T-helper 1 cell treated with Interleukin-12 subunit alpha and Interleukin-12 subunit beta and Interleukin-4 antibody, amounts not matched to agents 30 μg/mL and 1 μg/mL, for 36 hours (primary cell): ENCODE data around the gene FN1.
"Not testable (repeated sequence)": the region's sequence is repeated elsewhere in the genome, so short reads cannot be mapped to it uniquely, and the experiment has no call there.

Source experiments
- H3K27ac Mint-ChIP-seq: one replicate; pipeline ENCODE4 v1.8.0; 2021; ENCODE audit warnings: mild to moderate bottlenecking, mixed read lengths
- H3K27me3 Mint-ChIP-seq: one replicate; pipeline ENCODE4 v1.8.0; 2021; ENCODE audit warnings: low read depth, mixed read lengths
- H3K36me3 Mint-ChIP-seq: one replicate; pipeline ENCODE4 v1.8.0; 2021; ENCODE audit warnings: low read depth, mixed read lengths
- H3K4me1 Mint-ChIP-seq: one replicate; pipeline ENCODE4 v1.8.0; 2021; ENCODE audit warnings: low read depth, mixed read lengths
- H3K4me3 Mint-ChIP-seq: one replicate; pipeline ENCODE4 v1.8.0; 2021; ENCODE audit warnings: mild to moderate bottlenecking, moderate library complexity, mixed read lengths
- H3K9me3 Mint-ChIP-seq: one replicate; pipeline ENCODE4 v1.8.0; 2021; ENCODE audit warnings: mixed read lengths

Gene FN1

DNA sequence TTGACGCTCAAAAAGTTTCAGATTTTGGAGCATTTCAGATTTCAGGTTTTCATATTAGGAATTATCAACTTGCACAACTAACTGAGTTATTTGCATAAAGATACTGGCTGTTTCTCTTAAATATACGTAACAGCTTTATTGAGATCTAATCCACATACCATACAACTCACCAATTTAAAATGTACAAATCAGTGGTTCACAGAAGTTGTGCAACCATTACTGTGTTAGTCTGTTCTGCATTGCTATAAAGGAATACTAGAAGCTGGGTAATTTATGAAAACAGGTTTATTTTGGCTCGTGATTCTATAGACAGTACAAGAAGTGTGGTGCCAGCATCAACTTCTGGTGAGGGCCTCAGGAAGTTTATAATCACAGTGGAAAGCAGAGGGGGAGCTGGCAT lies 115.8 kb downstream of the FN1 start:
- no peak overlapping the region for H3K27ac Mint-ChIP-seq
- H3K4me1 Mint-ChIP-seq: peaks cover 19% of the 10 kb centered on the region
- no peak overlapping the region for H3K4me3 Mint-ChIP-seq
- no peaks in the 10 kb centered on the region for H3K9me3 Mint-ChIP-seq
- H3K27me3 Mint-ChIP-seq: no peaks in the 10 kb centered on the region
- peaks cover 41% of the 10 kb centered on the region for H3K36me3 Mint-ChIP-seq

GRCh38 chr2:215319500-215319899 lies 116.4 kb downstream of the FN1 start:
- H3K27me3 Mint-ChIP-seq: no peaks in the 10 kb centered on the region
- no peaks in the 10 kb centered on the region for H3K9me3 Mint-ChIP-seq
- H3K4me3 Mint-ChIP-seq: no peak overlapping the region
- H3K36me3 Mint-ChIP-seq: peaks cover 47% of the 10 kb centered on the region
- peaks cover 25% of the 10 kb centered on the region for H3K4me1 Mint-ChIP-seq
- no peak overlapping the region for H3K27ac Mint-ChIP-seq

DNA sequence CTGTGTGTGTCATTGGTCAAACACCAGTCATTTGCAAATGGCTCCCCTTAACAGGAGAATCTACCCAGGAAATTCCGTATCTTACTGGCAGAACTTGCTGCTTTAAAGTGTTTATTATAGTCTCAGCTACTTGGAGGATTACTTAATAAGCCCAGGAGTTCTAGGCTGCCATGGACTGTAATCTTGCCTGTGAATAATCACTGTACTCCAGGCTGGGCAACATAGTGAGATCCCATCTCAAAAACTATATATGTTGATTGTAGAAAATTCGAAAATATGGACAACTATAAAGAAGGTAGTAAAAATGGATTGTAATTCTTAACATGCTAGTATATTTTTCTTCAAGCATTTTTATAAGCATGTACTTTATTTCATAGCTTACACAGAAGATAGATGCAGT lies 119.5 kb downstream of the FN1 start:
- no peaks in the 10 kb centered on the region for H3K27me3 Mint-ChIP-seq
- H3K4me3 Mint-ChIP-seq: no peak overlapping the region
- H3K9me3 Mint-ChIP-seq: no peaks in the 10 kb centered on the region
- H3K4me1 Mint-ChIP-seq: peaks cover 39% of the 10 kb centered on the region
- H3K36me3 Mint-ChIP-seq: peaks cover 46% of the 10 kb centered on the region
- no peak overlapping the region for H3K27ac Mint-ChIP-seq

DNA sequence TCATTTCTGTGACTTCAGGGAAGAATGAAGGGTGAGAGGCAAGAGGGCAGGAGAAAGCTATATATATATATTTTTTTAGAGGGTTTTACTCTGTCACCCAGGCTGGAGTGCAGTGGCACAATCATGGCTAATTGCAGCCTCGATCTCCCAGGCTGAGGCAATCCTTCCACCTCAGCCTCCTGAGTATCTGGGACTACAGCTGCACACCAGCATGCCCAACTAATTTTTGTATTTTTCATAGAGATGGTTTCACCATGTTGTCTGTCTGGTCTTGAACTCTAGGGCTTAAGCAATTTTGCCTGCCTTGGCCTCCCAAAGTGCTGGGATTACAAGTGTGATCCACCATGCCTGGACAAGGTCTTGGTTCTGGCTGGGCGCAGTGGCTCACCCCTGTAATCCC lies 120.6 kb downstream of the FN1 start:
- H3K36me3 Mint-ChIP-seq: peaks cover 40% of the 10 kb centered on the region
- peaks cover 39% of the 10 kb centered on the region for H3K4me1 Mint-ChIP-seq
- no peaks in the 10 kb centered on the region for H3K9me3 Mint-ChIP-seq
- H3K4me3 Mint-ChIP-seq: no peak overlapping the region
- no peaks in the 10 kb centered on the region for H3K27me3 Mint-ChIP-seq
- peak overlapping the region; percentile 24 for H3K27ac Mint-ChIP-seq

DNA sequence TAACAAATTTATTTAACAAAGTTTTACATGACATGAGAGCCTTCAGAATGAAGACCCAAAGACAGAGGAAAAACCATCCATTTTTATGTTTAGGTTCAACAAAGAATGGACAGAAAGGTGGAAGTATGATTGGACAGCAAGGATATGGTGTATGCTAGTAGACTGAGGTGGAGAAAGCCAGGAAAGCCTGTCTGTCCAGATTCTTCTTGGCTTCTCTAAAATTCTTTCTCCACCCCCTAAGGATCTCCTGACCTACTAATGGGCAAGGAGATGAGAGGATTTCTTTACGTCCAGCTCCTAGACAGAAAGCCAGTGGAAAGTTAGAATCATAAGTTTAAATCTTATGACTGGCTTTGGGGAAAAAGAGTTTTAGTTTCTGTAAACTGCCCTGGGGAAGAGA lies 121.0 kb downstream of the FN1 start:
- H3K36me3 Mint-ChIP-seq: peaks cover 36% of the 10 kb centered on the region
- H3K27me3 Mint-ChIP-seq: no peaks in the 10 kb centered on the region
- H3K4me1 Mint-ChIP-seq: peaks cover 35% of the 10 kb centered on the region
- no peak overlapping the region for H3K4me3 Mint-ChIP-seq
- no peaks in the 10 kb centered on the region for H3K9me3 Mint-ChIP-seq
- peak overlapping the region; percentile 24 for H3K27ac Mint-ChIP-seq

DNA sequence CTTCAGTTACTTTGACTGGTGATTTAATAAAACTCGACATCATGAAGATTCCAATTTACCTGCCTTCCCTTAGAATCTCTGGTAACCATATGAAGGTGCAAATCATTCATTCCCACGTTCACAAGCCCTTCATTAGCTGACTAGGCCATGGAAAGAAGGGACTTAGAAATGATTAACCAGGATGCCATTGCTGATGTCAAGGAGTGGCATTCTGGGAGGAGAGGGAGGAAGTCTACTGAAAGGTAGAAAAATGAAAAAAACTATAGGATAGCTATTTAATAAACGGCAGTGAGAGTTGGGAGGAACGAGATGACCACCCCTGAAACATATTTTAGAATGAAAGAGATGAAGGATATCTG lies 122.6 kb downstream of the FN1 start:
- Mint-ChIP-seq H3K4me1 (peaks cover 34% of the 10 kb centered on the region), H3K27me3 (no peaks in the 10 kb centered on the region), H3K27ac (no peak overlapping the region), H3K9me3 (no peaks in the 10 kb centered on the region), H3K36me3 (peaks cover 32% of the 10 kb centered on the region), H3K4me3 (peak overlapping the region; percentile 89)

DNA sequence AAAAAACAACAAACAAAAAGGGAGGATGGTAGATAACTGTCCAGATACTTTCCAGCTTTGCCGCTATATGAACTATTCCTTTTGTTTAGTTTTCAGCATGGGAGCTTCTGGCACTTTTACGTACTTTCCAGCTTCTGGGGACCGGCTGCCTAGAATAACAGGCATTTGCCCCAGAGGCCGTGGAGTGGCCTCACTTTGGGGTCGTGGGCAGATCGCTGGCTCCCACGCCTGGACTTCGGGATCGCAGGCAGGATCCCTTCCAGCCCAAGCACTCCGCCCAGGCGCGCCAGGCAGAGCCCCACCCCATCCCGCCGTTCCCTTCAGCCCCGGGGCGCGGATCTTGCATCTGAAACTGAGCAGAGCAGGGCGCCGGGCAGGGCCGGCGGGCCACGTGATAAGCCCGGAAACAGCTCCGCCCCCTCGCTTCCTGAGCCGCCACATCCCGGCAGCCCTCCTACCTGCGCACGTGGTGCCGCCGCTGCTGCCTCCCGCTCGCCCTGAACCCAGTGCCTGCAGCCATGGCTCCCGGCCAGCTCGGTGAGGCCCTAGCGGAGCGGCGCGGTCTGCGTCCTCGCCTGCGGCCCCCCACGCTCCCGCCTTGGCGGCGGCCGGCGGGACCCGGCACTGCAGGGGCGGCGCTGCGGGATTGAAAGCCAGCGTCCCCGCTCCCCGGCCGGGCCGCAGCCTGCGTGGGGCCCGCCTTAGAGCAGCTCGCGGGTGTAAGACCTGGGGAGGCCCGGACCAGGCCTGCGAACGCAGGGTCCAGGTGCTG lies 124.1 kb downstream of the FN1 start, which contains the start of gene ATIC:
ATIC (plus strand) TSS at position 435 of the 772 bp plus-strand sequence; CDS start at position 519, 84 bp downstream.
- Mint-ChIP-seq H3K36me3 (peaks cover 29% of the 10 kb centered on the region), H3K27ac (peak within 1 kb of the TSS; percentile 89), H3K4me3 (peak within 1 kb of the TSS; percentile 89), H3K9me3 (no peaks in the 10 kb centered on the region), H3K4me1 (peaks cover 33% of the 10 kb centered on the region), H3K27me3 (no peaks in the 10 kb centered on the region)

- peaks cover 32% of the 10 kb centered on the region for H3K4me1 Mint-ChIP-seq
These were observed 124.6 kb downstream of the FN1 start for GRCh38 chr2:215311259-215311624.

More at GRCh38 chr2:215311259-215311624, 124.6 kb downstream of the FN1 start:
- H3K27me3 Mint-ChIP-seq, H3K9me3 Mint-ChIP-seq: not testable (repeated sequence)
- peak overlapping the region; percentile 82 for H3K4me3 Mint-ChIP-seq
- H3K36me3 Mint-ChIP-seq: peaks cover 28% of the 10 kb centered on the region
- peak overlapping the region; percentile 77 for H3K27ac Mint-ChIP-seq
